PFSK-1 (cell line): Measurements from ENCODE around the gene TOM1L2.

Experiments used
- FOXP2 ChIP-seq: optimal IDR thresholded peaks from 2 replicates; pipeline ENCODE3; 2011; ENCODE audit warnings: borderline replicate concordance, control low read depth, inconsistent platforms; ENCODE audit not compliant: insufficient read depth; ENCODE audit errors: extremely low read length, extremely low read depth
- POLR2AphosphoS5 ChIP-seq: IDR thresholded peaks from 2 replicates; pipeline ENCODE4 v1.6.1; 2012; ENCODE audit warnings: low read depth, mild to moderate bottlenecking, control low read depth, low read length, moderate library complexity
- SIN3A ChIP-seq: IDR thresholded peaks from 2 replicates; pipeline ENCODE4 v1.6.1; 2012; ENCODE audit warnings: mild to moderate bottlenecking, low read length, moderate library complexity, borderline replicate concordance; ENCODE audit not compliant: insufficient read depth
- TAF1 ChIP-seq: IDR thresholded peaks from 2 replicates; pipeline ENCODE4 v1.6.1; 2012; ENCODE audit warnings: low read length, control low read depth, borderline replicate concordance; ENCODE audit not compliant: insufficient read depth
- TF ChIP-seq, protein P1 (sequence below), 2 experiments: IDR thresholded peaks; 2 replicates each; pipeline versions ENCODE4 v1.6.1 to v1.8.0; 2011 to 2012; ENCODE audit warnings: low read depth in 2 of 2, low read length in 2 of 2, control low read depth in 1 of 2, inconsistent platforms in 1 of 2, mild to moderate bottlenecking in 1 of 2, moderate library complexity in 1 of 2; ENCODE audit not compliant: insufficient read depth in 1 of 2

The TOM1L2 gene

DNA sequence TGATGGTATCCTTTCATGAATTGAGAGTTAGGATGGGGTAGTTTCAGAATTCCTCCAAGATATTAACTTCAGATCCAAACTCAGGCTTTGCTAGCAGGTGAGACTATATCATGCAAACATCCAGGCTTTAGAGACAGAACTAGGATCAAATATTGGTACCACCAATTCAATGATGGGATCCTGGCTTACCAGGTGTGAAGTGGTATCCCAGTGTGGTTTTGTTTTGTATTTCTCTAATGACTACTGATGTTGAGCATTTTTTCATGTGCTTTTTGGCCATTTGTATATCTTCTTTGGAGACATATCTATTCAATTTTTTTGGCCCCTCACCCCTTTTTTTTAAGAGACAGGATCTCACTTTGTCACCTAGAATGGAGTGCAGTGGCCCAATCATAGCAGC is 57.0 kb downstream of the TOM1L2 start:
- TF ChIP-seq TAF1 (no peak), SIN3A (no peak), POLR2AphosphoS5 (no peak), FOXP2 (no peak)
- TF ChIP-seq, protein P1, sequence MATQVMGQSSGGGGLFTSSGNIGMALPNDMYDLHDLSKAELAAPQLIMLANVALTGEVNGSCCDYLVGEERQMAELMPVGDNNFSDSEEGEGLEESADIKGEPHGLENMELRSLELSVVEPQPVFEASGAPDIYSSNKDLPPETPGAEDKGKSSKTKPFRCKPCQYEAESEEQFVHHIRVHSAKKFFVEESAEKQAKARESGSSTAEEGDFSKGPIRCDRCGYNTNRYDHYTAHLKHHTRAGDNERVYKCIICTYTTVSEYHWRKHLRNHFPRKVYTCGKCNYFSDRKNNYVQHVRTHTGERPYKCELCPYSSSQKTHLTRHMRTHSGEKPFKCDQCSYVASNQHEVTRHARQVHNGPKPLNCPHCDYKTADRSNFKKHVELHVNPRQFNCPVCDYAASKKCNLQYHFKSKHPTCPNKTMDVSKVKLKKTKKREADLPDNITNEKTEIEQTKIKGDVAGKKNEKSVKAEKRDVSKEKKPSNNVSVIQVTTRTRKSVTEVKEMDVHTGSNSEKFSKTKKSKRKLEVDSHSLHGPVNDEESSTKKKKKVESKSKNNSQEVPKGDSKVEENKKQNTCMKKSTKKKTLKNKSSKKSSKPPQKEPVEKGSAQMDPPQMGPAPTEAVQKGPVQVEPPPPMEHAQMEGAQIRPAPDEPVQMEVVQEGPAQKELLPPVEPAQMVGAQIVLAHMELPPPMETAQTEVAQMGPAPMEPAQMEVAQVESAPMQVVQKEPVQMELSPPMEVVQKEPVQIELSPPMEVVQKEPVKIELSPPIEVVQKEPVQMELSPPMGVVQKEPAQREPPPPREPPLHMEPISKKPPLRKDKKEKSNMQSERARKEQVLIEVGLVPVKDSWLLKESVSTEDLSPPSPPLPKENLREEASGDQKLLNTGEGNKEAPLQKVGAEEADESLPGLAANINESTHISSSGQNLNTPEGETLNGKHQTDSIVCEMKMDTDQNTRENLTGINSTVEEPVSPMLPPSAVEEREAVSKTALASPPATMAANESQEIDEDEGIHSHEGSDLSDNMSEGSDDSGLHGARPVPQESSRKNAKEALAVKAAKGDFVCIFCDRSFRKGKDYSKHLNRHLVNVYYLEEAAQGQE (IDR thresholded peaks at IDR 0.05; ENCODE audit: insufficient read depth in 1 of 2, low read depth in 2 of 2, low read length in 2 of 2) = no peak

DNA sequence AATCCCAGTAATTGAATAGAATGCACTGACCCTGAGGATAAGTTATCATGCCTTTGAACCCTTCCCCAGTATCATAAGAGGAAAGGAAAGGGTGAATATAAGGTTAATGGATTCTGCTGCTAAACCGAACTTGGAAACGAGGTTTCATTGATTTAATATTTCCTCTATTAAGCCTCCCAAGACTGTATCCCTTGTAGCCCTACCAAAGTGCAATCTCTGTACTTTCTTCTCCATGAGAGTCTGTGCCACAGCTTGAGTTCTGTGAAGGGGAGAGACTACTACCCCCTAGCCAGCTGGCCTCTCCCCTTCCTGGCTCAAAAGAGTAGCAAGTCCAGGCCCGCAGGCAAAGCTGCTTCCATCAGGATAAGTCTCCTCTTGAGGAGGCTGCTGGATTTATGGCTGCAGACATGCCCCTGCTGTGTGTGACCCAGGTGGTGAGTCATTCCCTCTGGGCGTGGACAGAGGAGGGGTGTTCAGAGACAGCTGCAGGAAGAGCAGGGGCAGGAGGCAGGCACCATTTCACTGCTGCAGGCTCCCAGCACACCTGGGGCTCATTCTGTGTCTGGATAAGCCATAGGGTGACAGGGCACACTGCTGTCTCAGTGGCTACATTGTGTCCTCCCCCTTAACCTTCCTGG is 58.4 kb downstream of the TOM1L2 start:
- TF ChIP-seq POLR2AphosphoS5 (no peak), SIN3A (0 out of 2 replicates have a peak, but pooled peaks have one; percentile 27), TAF1 (peak; percentile 29; the same call in 1 of the 2 replicates), FOXP2 (peak; percentile 90)
- TF ChIP-seq, protein P1 (IDR thresholded peaks at IDR 0.05; ENCODE audit: insufficient read depth in 1 of 2, low read depth in 2 of 2, low read length in 2 of 2) = no peak

DNA sequence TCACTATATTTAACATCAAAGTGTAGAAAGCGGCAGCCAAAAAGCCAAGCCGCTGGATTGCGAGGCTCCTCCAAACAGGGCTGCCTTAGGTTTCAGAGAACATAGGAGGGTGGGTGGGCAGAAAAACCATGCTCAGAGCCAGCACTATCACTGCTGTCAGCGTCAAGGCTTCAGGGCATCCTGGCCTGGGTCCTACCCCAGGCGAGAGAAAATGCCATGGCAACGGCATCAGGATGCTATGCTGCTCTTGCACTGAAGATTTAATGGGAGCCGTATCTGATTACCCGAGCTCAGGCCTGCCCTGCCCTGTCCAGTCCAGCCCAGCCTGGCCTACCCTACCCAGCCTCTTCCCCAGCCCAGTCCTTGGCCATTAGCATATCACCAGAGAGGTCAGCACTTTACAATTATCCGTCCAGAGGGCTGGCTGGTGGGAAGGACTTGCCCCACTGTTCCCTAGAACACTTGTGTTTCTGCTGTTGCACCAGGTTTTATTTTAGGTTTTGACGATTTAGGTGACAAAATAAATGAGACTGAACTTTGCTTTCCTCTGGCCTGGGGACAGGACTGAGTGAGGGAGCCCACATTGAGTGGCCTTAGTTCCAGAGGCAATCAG is 61.1 kb downstream of the TOM1L2 start:
- TF ChIP-seq SIN3A = no peak
- TF ChIP-seq TAF1 = no peak
- TF ChIP-seq FOXP2 = no peak
- no peak for TF ChIP-seq POLR2AphosphoS5
- TF ChIP-seq, protein P1 (IDR thresholded peaks at IDR 0.05; ENCODE audit: insufficient read depth in 1 of 2, low read depth in 2 of 2, low read length in 2 of 2) = no peak

DNA sequence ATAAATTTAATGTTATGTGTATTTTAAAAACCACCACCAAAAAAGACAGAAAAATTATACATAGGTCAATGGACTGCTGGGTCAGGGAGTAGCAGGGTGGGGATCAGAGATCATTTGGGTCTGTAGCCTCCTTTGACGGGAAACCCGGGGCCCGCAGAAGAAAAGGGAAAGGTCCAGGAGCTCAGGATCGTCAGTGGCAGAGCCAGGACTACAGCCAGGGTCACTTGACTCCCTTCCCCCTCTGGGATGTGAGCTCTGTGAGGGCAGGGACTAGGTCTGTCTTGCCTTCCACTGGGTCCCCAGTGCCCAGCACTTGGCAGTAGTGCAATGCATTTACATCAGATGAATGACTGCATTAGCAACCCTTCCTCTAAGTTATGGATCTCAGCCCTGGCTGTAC is 62.1 kb downstream of the TOM1L2 start:
- no peak for TF ChIP-seq SIN3A
- no peak for TF ChIP-seq TAF1
- no peak for TF ChIP-seq FOXP2
- TF ChIP-seq POLR2AphosphoS5 = no peak
- TF ChIP-seq, protein P1 (IDR thresholded peaks at IDR 0.05; ENCODE audit: insufficient read depth in 1 of 2, low read depth in 2 of 2, low read length in 2 of 2) = no peak
